ENCODE data around the gene SEMA6A.

GRCh38 chr5:116406306-116407041 lies 168.1 kb downstream of the SEMA6A start:
- TF ChIP-seq POLR2AphosphoS5 (IDR thresholded peaks at IDR 0.05; ENCODE audit: control insufficient read depth, insufficient read depth, low read depth, low read length): no peak
- TF ChIP-seq, protein P1, sequence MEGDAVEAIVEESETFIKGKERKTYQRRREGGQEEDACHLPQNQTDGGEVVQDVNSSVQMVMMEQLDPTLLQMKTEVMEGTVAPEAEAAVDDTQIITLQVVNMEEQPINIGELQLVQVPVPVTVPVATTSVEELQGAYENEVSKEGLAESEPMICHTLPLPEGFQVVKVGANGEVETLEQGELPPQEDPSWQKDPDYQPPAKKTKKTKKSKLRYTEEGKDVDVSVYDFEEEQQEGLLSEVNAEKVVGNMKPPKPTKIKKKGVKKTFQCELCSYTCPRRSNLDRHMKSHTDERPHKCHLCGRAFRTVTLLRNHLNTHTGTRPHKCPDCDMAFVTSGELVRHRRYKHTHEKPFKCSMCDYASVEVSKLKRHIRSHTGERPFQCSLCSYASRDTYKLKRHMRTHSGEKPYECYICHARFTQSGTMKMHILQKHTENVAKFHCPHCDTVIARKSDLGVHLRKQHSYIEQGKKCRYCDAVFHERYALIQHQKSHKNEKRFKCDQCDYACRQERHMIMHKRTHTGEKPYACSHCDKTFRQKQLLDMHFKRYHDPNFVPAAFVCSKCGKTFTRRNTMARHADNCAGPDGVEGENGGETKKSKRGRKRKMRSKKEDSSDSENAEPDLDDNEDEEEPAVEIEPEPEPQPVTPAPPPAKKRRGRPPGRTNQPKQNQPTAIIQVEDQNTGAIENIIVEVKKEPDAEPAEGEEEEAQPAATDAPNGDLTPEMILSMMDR (IDR thresholded peaks at IDR 0.05 in 2 of 3, conservative IDR thresholded peaks at IDR 0.05 in 1 of 3; ENCODE audit: insufficient read depth in 2 of 3, low read depth in 1 of 3, low read length in 3 of 3): no peak
- no peak for TF ChIP-seq ZBTB34 (CRISPR knock-in tag; IDR thresholded peaks at IDR 0.05)
- TF ChIP-seq, protein P2, sequence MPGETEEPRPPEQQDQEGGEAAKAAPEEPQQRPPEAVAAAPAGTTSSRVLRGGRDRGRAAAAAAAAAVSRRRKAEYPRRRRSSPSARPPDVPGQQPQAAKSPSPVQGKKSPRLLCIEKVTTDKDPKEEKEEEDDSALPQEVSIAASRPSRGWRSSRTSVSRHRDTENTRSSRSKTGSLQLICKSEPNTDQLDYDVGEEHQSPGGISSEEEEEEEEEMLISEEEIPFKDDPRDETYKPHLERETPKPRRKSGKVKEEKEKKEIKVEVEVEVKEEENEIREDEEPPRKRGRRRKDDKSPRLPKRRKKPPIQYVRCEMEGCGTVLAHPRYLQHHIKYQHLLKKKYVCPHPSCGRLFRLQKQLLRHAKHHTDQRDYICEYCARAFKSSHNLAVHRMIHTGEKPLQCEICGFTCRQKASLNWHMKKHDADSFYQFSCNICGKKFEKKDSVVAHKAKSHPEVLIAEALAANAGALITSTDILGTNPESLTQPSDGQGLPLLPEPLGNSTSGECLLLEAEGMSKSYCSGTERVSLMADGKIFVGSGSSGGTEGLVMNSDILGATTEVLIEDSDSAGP (CRISPR knock-in tag; IDR thresholded peaks at IDR 0.05): no peak
- TF ChIP-seq ZNF561 (CRISPR knock-in tag; conservative IDR thresholded peaks at IDR 0.05): no peak

Data from K562 (cell line).